ENCODE data around the gene TNFAIP8.

- TF ChIP-seq, protein P1, sequence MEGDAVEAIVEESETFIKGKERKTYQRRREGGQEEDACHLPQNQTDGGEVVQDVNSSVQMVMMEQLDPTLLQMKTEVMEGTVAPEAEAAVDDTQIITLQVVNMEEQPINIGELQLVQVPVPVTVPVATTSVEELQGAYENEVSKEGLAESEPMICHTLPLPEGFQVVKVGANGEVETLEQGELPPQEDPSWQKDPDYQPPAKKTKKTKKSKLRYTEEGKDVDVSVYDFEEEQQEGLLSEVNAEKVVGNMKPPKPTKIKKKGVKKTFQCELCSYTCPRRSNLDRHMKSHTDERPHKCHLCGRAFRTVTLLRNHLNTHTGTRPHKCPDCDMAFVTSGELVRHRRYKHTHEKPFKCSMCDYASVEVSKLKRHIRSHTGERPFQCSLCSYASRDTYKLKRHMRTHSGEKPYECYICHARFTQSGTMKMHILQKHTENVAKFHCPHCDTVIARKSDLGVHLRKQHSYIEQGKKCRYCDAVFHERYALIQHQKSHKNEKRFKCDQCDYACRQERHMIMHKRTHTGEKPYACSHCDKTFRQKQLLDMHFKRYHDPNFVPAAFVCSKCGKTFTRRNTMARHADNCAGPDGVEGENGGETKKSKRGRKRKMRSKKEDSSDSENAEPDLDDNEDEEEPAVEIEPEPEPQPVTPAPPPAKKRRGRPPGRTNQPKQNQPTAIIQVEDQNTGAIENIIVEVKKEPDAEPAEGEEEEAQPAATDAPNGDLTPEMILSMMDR (conservative IDR thresholded peaks at IDR 0.05 in 1 of 2, IDR thresholded peaks at IDR 0.05 in 1 of 2; ENCODE audit: low read depth in 1 of 2, low read length in 2 of 2) = no peak
- TF ChIP-seq EZH2 (IDR thresholded peaks at IDR 0.05; ENCODE audit: low read length, missing control alignments) = no peak
Observed at GRCh38 chr5:119338326-119338946, 17.4 kb upstream of the TNFAIP8 start.
